Measurements from ENCODE around the gene EXOC6B. TPM values are rescaled to one million over a fixed set of nuclear protein-coding genes. Genes with fewer than 3 reads are reported as not detected.

Gene EXOC6B
- total and polyA plus RNA-seq, 9 of the 15 experiments (the other 6 are each of a cell fraction or from before 2014, with no cell fraction given) = 0.28 to 4.2 (median 2.0) TPM

GRCh38 chr2:72347081-72347480 lies 478.8 kb downstream of the EXOC6B start:
- no TSS peak for BruUV-seq (replicated peaks)
- FAIRE-seq = no peak
- intact Hi-C loops (cut with micrococcal nuclease) (no loop called here), in situ Hi-C loops (cut with MboI) (no loop called here)
- ATAC-seq = no peak
- CTCF ChIA-PET (ENCODE audit: low intra/inter-chr PET ratio) = no interaction called here
- no peaks in the 10 kb centered on the region for H3K9me3 ChIP-seq (replicated peaks; ENCODE audit: control insufficient read depth, insufficient read depth, low read depth, low read length)
- H3K9ac ChIP-seq (ENCODE audit: insufficient read depth in 1 of 2, low read depth in 2 of 2, low read length in 2 of 2) = no peak overlapping the region
- H3K36me3 ChIP-seq (ENCODE audit: control insufficient read depth, insufficient read depth, low read length) = no peaks in the 10 kb centered on the region
- H3K4me1 ChIP-seq (replicated peaks in 1 of 2; ENCODE audit: control insufficient read depth in 2 of 2, insufficient read depth in 2 of 2, low read length in 2 of 2) = no peaks in the 10 kb centered on the region
- H3K4me3 ChIP-seq = no peak overlapping the region
- H3K27me3 ChIP-seq (ENCODE audit: control insufficient read depth in 2 of 2, insufficient read depth in 2 of 2, low read length in 2 of 2) = no peaks in the 10 kb centered on the region
- no peak overlapping the region for H3K4me2 ChIP-seq (ENCODE audit: insufficient read depth, low read length)
- no peak overlapping the region for H3K27ac ChIP-seq (ENCODE audit: extremely low read depth, low read depth, low read length)
- no peaks in the 10 kb centered on the region for H3K79me2 ChIP-seq (ENCODE audit: control insufficient read depth, insufficient read depth, low read length)
- no peaks in the 10 kb centered on the region for H3K9me1 ChIP-seq (ENCODE audit: control insufficient read depth, insufficient read depth, low read length)
- POLR2A ChIA-PET = no interaction called here
- DNase-seq (ENCODE audit: extremely low read depth in 1 of 4, low spot score in 3 of 4) = no peak
- H2AFZ ChIP-seq (ENCODE audit: low read depth, low read length) = no peak overlapping the region
- no peaks in the 10 kb centered on the region for H4K20me1 ChIP-seq (replicated peaks; ENCODE audit: control insufficient read depth, insufficient read depth, low read length)
- WGBS (ENCODE audit: insufficient coverage, low coverage, missing lambda C conversion rate) = 8% methylated on average over 1 of the region's 1 CpG
- TF ChIP-seq FIP1L1 (IDR thresholded peaks at IDR 0.05; ENCODE audit: low read depth, low read length, poor library complexity, severe bottlenecking) = no peak
- TF ChIP-seq, protein P1, sequence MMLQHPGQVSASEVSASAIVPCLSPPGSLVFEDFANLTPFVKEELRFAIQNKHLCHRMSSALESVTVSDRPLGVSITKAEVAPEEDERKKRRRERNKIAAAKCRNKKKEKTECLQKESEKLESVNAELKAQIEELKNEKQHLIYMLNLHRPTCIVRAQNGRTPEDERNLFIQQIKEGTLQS (IDR thresholded peaks at IDR 0.05) = no peak
- TF ChIP-seq, protein P1 (CRISPR knock-in tag; conservative IDR thresholded peaks at IDR 0.05) = no peak
- TF ChIP-seq BACH1 (tag; IDR thresholded peaks at IDR 0.05) = no peak
- TF ChIP-seq, protein P2, sequence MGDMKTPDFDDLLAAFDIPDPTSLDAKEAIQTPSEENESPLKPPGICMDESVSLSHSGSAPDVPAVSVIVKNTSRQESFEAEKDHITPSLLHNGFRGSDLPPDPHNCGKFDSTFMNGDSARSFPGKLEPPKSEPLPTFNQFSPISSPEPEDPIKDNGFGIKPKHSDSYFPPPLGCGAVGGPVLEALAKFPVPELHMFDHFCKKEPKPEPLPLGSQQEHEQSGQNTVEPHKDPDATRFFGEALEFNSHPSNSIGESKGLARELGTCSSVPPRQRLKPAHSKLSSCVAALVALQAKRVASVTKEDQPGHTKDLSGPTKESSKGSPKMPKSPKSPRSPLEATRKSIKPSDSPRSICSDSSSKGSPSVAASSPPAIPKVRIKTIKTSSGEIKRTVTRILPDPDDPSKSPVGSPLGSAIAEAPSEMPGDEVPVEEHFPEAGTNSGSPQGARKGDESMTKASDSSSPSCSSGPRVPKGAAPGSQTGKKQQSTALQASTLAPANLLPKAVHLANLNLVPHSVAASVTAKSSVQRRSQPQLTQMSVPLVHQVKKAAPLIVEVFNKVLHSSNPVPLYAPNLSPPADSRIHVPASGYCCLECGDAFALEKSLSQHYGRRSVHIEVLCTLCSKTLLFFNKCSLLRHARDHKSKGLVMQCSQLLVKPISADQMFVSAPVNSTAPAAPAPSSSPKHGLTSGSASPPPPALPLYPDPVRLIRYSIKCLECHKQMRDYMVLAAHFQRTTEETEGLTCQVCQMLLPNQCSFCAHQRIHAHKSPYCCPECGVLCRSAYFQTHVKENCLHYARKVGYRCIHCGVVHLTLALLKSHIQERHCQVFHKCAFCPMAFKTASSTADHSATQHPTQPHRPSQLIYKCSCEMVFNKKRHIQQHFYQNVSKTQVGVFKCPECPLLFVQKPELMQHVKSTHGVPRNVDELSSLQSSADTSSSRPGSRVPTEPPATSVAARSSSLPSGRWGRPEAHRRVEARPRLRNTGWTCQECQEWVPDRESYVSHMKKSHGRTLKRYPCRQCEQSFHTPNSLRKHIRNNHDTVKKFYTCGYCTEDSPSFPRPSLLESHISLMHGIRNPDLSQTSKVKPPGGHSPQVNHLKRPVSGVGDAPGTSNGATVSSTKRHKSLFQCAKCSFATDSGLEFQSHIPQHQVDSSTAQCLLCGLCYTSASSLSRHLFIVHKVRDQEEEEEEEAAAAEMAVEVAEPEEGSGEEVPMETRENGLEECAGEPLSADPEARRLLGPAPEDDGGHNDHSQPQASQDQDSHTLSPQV (IDR thresholded peaks at IDR 0.05) = no peak
- no peak for TF ChIP-seq DEAF1 (CRISPR knock-in tag; IDR thresholded peaks at IDR 0.05)
- TF ChIP-seq E2F5 (CRISPR knock-in tag; IDR thresholded peaks at IDR 0.05) = no peak
- no peak for TF ChIP-seq TCF7 (IDR thresholded peaks at IDR 0.05; ENCODE audit: borderline replicate concordance)
- no peak for TF ChIP-seq TGIF2 (CRISPR knock-in tag; IDR thresholded peaks at IDR 0.05)
- no peak for TF ChIP-seq ZSCAN32 (CRISPR knock-in tag; IDR thresholded peaks at IDR 0.05)
- TF ChIP-seq OTX1 (CRISPR knock-in tag; IDR thresholded peaks at IDR 0.05) = no peak
- no peak for TF ChIP-seq SIRT6 (IDR thresholded peaks at IDR 0.05; ENCODE audit: low read depth, low read length)
- no peak for TF ChIP-seq TAF7 (tag; IDR thresholded peaks at IDR 0.05)
- TF ChIP-seq CAMTA2 (CRISPR knock-in tag; conservative IDR thresholded peaks at IDR 0.05) = no peak
- no peak for TF ChIP-seq HNRNPK (IDR thresholded peaks at IDR 0.05; ENCODE audit: low read depth, low read length, poor library complexity, severe bottlenecking)
- TF ChIP-seq NCOA4 (IDR thresholded peaks at IDR 0.05; ENCODE audit: partially characterized antibody) = no peak
- no peak for TF ChIP-seq EGR1 (conservative IDR thresholded peaks at IDR 0.05)
- TF ChIP-seq SMARCE1 (IDR thresholded peaks at IDR 0.05) = no peak

Data from K562 (cell line).